Forelimb muscle (tissue), 1 donor: ENCODE results near the gene CIDEC. TPM values are rescaled to one million over a fixed set of nuclear protein-coding genes. Genes with fewer than 3 reads are reported as not detected.

Source experiments
- DNase-seq: peaks from one replicate; pipeline ENCODE4 v3.0.0-alpha.2; 2013; ENCODE audit warnings: low read depth
- polyA plus RNA-seq: library from polyadenylated mRNA; unstranded; fragments of 120-200 nt; gene quantifications from one replicate; pipeline ENCODE4 v1.2.1, GENCODE V29; 2013; ENCODE audit not compliant: insufficient read length

CIDEC gene
- polyA plus RNA-seq, 1 donor: 0.22 TPM

DNA sequence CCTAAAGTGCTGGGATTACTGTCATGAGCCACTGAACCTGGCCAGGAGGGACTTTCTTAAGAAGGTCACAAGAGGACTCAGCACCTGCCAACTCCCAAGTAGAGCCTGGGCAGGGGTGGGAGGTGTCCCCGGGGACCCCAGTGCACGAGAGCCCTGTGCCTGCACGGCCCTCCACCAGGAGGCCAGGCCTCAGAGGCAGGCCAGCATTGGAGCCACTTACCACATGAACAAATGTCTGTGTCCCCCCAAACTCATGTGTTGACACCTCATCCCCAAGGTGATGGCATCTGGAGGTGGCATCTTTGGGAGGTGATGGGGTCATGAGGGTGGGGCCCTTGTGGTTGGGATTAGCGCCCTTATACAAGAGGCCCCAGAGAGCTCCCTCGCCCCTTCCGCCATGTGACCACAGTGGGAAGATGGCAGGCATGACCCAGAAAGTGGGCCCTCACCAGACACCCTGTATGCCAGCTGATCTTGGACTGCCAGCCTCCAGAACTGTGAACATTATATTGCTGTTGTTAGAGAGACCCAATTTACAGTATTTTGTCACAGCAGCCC, 33.0 kb downstream of the CIDEC start:
- no peak for DNase-seq

DNA sequence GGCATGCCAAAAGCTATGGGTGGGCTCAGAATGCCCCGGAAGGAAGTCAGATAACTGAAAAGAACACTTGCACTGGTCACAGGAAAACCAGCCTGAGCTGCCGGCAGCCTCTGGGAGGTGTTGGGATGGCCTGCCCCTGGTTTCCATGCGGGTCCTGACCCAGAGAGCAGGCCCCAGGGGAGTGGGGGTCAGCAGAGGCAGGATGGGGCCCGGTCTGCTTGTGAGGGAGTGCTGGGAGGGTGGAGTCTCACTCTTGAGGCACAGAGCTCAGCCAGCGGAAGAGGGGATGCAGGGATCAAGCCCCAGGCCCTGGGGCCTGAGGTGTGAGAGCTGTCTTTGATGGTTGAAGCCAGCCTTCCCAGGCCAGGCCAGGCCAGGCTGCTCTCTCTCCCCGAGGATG, 33.8 kb downstream of the CIDEC start:
- DNase-seq: no peak

DNA sequence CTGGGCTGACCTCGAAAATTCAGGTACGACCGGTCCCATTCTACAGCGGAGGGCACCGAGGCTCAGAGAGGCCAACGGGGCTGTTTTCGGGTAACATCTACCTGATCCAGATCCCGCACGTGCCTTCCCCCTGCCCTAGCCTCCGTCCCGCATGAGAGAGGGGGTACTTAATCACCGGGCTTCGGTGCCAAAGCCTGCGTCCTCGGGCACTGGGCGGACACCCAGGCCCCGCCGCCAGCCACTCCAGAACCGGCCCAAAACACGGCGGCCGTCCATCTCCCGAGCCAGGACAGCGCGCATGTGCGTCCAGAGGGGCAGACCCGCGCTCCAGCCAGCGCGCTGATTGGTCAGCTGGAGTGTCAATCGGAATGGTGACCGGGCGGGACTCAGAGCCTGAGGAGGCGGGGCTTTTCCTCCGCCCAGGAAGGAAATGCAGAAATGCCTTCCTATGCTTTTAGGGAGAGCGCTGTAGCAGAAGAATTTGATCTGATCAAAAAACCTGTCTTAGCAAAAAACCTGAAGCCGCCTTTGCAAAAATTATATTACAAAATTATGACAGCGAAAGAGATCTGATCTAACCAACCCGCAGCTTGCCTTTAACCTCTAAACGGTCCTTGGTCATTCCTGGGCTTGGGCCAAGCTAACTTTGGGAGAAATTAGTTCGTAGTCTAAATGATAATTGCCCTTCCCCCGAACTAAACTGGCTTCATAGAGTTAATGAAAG, 36.2 kb downstream of the CIDEC start, which contains the start of gene RPUSD3:
Gene RPUSD3, minus strand, starts transcription at position 294 of the 724 bp plus-strand sequence. Its CDS starts 18 bp downstream, at position 276.
- peak; percentile 89 for DNase-seq

DNA sequence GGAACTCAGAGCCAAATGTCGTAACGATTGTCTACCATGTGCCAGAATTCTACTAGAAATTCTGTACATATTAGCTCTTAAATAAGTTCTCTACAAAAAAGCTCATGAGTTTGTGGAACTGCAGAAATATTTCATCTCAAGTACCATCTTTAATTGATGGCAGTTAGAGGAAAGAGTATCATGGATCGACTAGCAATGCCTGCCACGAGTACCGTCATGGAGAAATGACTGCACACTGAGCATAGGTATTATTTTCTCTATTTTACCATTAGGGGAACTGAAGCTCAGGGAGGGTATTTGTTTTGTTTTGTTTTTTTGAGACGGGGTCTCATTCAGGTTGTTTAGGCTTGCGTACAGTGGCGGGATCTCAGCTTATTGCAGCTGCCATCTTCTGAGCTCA, 39.0 kb downstream of the CIDEC start:
- no peak for DNase-seq

DNA sequence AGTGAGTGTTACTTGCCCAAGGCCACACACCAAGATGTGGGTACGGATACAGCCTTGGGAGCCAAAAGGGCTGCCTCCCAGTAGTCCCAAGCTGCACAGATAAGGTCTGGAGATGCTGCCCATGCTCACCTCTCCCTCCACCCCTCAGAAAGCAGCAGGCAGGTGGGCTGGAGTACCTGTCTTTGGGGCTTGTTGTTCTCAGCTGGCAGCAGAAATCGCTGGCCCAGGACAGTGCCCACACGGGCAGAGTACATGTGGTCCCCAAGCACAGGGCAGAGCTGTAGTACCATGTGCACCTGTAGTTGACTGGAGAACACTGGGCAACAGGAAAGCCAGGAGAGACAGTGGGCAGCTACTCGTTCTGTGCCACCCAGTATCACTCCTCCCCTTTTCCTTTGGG, 41.2 kb downstream of the CIDEC start:
- DNase-seq: no peak

DNA sequence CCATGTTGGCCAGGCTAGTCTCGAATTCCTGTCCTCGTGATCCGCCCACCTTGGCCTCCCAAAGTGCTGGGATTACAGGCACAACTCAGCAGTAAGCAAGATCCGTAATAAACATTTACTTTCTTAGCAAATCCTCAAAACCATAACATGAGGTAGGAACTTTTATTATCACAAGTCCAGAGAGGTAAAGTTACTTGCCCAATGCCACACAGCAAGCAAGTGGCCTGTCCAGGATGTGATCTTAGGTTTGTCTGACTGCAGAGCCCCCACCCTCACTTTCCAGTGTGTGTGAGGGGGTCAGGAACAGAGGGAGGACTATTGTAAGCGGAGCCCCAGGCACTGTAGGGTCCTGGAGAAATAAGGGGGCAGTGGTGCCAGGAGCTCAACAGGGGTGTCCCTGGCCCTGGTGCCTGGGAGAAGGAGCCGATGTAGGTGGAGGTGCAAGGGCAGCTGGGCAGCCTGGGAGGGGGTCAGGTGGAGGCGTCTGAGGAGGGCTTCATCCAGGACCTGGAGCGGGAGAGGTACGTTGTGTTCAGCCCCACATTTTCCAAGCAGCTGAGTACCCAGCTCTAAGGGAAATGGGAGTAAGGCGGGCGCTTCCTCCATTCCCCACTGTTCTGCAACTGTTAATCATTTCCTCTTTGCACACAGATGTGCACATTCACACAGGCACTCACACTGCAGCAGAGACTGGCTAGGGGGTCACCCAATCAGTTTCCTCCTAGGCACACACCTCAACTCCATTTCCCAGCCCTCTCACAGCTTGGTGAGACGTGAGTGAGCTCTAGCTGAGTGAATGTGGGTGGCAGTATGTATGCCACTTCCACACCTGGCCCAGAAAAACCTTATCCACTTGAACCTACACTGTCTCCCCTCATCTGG, 42.1 kb downstream of the CIDEC start:
- DNase-seq: no peak

DNA sequence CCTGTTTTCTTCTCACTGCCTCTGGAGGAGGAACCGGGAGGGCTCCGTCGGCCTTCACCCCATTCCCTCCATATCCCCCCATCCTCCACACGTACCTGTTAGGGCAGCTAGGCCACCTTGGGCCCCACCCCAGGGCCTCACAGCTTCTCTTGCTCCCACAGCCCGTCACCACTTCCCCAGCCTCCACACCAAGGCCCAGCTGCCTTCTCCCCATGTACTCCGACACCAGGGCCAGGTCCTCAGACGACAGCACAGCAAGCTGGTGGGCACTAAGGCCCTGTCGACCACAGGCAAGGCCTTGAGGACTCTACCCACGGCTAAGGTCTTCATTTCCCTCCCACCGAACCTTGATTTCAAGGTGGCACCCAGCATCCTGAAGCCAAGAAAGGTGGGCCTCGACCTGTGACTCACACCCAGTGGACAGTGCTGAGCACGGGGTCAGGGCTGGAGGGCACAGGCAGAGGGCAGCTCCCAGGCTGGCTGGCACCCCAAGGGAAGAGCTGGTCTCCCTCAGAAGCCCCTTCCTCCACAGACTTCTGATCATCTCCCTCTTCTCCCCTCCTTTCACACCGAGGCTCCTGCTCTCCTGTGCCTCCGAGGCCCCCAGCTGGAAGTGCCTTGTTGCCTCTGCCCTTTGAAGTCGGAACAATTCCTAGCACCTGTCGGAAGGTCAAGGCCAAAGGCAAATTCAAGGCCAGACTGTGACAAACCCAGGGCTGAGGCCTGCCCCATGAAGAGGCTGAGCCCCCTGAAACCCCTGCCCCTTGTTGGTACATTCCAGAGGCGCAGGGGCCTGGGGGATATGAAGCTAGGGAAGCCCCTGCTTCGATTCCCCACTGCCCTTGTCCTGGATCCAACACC, 45.3 kb downstream of the CIDEC start:
- DNase-seq: no peak

DNA sequence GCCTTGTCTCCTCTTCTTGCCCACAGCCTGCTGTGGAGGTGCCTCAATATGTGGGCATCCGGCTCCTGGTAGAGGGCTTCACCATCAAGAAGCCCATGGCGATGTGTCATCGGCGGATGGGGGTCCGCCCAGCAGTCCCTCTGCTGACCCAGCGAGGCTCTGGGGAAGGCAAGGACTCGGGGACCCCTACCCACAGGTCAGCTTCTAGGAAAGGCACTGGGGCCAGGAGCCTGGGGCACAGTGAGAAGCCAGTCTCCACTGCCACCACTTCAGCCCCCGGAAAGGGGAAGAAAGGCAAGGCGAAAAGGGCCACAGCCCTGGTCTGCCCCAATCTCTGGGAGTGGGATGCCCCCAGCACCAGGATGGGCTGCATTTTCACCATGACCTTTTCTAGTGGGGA, 47.0 kb downstream of the CIDEC start:
- DNase-seq: no peak

DNA sequence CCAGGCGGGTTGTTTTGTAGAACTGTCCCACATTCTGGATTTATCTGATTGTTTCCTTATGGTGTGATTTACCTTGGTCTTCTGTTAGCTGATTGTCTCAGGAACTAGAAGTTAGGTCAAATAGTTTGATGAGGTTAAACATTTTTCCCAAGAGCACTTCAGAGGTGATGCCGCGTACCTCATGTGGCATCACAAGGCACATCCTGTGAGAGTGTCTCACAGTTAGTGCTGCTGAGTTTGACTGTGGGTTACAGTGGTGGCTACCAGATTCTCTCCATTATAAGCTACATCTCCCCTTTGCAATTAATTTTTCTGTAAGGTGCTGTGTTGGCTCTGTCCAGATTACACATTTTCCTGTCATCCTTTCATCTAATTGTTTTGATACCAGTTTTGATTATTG, 48.8 kb downstream of the CIDEC start:
- DNase-seq: no peak

DNA sequence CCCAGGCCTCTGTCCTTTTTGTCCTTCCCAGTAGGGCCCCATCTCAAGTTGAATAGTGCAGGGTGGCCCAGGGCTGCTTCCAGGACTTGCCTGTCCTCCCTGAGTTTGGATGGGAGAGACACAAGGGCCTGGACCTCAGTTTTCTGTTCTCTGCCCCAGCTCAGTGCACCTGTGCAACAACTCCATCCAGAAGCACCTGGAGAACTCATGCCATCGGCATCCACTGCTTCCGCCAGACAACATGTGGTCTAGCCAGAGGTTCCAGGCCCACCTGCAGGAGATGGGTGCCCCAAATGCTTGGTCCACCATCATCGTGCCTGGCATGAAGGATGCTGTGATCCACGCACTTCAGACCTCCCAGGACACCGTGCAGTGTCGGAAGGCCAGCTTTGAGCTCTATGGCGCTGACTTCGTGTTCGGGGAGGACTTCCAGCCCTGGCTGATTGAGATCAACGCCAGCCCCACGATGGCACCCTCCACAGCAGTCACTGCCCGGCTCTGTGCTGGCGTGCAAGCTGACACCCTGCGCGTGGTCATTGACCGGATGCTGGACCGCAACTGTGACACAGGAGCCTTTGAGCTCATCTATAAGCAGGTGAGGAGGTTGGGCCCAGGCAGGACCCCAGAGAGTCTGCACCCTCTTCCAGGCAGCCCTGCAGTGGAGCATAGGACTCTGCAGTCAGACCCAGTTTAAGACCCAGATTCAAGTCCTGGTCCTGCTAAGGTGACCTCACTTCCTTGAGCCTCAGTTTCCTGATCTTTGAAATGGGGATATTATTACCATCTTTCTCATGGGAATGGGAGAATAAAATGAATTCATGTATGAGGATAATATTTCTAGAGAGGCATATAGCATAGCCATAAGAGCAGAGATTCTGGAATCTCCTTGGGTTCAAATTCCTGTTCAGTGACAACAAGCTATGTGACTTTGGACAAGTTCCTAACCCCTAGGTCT, 51.0 kb downstream of the CIDEC start:
- no peak for DNase-seq

DNA sequence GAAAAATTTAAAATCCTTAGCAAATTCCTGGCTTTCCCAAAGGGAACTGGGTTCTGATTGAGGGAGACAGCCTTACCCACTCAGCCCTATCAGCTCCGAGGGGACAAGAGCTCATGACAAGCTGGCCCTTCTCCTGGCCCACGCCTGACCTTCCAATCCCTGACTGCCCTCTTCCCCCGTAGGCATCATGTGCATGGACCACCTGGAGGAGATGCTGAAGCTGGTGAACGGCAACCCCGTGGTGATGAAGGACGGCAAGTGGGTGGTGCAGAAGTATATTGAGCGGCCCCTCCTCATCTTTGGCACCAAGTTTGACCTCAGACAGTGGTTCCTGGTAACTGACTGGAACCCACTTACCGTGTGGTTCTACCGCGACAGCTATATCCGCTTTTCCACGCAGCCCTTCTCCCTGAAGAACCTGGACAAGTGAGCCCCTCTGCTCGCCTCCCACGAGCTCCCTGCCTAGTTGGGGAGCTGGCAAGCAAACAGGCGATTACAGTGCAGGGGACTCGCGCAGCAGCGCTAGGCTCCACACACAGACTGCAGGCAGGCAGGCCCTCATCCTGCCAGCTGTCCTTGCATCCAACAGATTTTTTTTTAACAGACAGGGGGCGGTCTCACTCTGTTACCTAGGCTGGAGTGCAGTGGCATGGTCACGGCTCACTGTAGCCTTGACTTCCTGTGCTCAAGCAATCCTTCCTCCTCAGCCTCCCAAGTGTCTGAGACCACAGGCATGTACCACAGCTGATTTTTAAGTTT, 53.1 kb downstream of the CIDEC start:
- DNase-seq: no peak

DNA sequence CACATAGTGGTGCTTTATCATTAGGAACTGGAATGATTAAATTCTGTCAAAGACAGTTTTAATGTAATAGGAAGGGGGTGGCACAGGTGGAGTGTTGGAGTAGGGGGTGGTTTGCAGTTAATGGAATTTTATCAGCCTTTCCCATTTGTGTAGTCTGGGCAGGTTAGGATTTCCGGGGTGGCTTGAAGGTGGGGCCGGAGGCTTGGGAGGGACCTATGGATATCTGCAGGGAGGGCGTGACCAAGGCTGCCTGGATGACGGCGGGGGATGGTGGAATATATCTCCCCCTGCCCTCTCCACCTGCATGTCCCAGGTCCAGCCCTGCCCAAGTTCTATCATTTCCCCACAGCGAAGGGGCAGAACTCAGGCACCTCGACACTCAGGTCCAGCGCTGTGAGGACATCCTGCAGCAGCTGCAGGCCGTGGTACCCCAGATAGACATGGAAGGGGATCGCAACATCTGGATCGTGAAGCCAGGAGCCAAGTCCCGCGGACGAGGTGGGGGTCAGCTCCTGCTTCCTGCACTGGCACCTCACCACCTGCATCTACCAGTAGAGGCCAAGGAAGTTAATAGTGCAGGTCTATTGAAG, 54.5 kb downstream of the CIDEC start:
- DNase-seq: no peak

DNA sequence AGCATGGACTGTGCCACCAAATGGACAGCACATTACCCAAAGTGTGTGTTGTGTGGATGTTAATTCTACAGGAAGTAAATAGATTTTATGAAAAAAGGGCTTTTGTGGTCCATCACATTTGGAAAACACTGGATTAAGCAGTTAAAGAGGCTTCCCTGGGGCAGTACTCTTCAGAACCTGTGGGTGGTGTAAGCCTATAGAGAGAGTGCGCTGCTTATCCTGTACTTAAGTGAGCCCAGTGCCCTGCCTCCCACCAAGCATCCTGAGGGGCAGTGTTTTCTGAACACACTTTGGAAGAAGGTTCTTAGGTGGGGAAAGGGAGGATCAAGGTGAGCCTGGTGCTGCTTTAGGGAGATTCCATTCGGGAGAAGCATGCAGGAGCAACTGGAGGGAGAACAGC, 59.1 kb downstream of the CIDEC start:
- no peak for DNase-seq

DNA sequence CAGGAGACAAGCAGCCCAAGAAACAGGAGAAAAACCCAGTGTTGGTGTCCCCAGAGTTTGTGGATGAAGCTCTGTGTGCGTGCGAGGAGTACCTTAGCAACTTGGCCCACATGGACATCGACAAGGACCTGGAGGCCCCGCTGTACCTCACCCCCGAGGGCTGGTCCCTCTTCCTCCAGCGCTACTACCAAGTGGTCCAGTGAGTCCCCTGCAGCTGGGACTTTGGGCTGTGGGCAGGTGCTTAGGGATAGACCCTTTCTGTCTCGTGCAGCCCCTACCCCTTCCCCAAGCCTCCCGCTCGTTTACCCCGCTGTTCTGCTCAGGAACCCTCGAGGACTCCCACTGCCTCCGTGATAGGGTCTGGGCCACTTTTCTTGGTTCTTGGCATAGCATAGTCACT, 59.5 kb downstream of the CIDEC start:
- no peak for DNase-seq

DNA sequence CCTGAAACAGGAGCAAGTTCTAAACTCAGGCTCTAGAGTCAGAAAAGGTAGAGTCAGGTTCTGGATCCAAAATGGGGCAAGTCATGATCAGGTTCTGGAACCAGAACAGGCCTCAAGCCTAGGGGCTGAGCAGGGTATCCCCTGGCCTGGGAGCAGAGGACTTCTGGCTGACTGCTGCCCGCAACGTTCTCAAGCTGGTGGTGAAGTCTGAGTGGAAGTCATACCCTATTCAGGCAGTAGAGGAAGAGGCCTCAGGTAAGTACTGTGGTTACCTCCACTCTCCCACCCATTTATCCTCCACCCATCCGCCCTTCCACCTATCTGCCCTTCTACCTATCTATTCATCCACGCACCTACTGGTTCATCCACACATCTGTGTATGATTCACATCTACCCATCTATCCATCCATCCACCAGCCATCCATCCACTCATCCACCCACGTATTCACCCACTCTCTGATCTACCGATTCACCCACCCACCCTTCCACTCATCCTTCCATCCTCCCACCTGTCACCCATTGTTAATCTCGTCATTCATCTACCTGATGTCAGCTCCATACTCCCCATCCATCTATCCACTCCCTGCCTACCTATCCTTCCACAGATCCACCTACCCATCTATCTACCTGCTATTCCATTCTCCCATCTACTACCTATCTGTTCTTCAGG, 61.3 kb downstream of the CIDEC start:
- DNase-seq: no peak

DNA sequence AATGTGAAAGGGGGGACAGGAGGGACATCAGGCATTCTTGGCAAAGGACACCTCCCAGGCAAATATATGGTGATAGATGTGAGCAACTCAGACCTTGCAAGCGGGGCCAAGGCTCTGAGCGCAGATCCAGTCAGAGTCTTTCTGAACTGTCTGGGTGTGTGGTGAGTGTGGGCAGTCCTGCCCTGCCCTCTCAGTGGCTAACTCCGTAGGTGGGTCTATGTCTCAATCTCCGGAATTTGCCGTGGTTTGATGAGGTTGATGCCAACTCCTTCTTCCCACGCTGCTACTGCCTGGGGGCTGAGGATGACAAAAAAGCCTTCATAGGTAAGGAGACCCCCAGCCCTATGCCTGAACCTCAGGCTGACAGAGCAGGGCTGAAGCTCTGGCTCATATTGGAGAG, 62.6 kb downstream of the CIDEC start:
- no peak for DNase-seq
